ENCODE data around the gene MIA. TPM values are rescaled to one million over a fixed set of nuclear protein-coding genes. Genes with fewer than 3 reads are reported as not detected.

Gene MIA
- total and polyA plus RNA-seq, 2 of the 8 experiments (the other 6 are each of a cell fraction or from before 2014, with no cell fraction given), result not detected

DNA sequence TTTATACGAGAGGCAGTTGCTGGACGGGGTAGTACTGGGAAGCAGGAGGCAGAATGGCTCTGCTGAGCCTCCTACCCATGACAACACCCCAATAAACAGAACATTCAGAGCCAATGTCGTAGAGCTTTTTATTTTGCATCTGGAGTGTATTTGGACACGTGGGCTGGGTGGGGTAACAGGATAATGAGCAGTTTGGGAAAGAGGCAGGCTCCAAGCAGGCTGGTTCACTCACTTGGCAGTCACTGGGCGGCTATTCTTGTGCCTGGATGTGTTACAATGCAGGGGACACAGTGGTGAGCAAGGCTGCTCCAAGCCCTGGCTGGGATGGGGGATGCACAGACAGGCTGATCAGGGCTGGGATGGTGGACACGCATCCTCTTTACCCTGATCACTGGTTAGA, 34.6 kb upstream of the MIA start:
- Histone ChIP-seq H3K18ac (ENCODE audit: extremely low read depth, low read length) (no peak overlapping the region), H3K9ac (replicated peaks in 1 of 4; ENCODE audit: extremely low read depth in 1 of 4, low read depth in 3 of 4, low read length in 3 of 4) (no peak overlapping the region), H3K4ac (replicated peaks; ENCODE audit: insufficient read length, low read depth, low read length) (no peak overlapping the region), H3K27ac (ENCODE audit: low read depth, low read length) (no peak overlapping the region), H4K8ac (ENCODE audit: extremely low read depth, insufficient read depth, low read length) (no peak overlapping the region), H2BK12ac (ENCODE audit: low read depth, low read length) (no peak overlapping the region), H2BK120ac (replicated peaks; ENCODE audit: low read depth, low read length) (no peak overlapping the region), H4K20me1 (replicated peaks in 1 of 2; ENCODE audit: control insufficient read depth in 1 of 2, insufficient read depth in 2 of 2, low read length in 2 of 2) (peaks cover 0 to 8% of the 10 kb centered on the region in 2 experiments), H3K79me2 (ENCODE audit: control insufficient read depth in 1 of 2, insufficient read depth in 2 of 2, low read length in 2 of 2) (no peaks in the 10 kb centered on the region), H2AFZ (ENCODE audit: low read length) (no peak overlapping the region), H3K23ac (ENCODE audit: insufficient read length) (no peak overlapping the region), H3K9me3 (ENCODE audit: insufficient read depth in 2 of 2, low read depth in 1 of 2, low read length in 1 of 2) (no peaks in the 10 kb centered on the region), H3K23me2 (ENCODE audit: low read depth, low read length) (no peaks in the 10 kb centered on the region), H2BK15ac (ENCODE audit: low read length) (no peak overlapping the region), H3K4me2 (ENCODE audit: insufficient read depth in 1 of 2, low read depth in 2 of 2, low read length in 2 of 2) (no peak overlapping the region), H4K91ac (replicated peaks; ENCODE audit: insufficient read length, low read length) (no peak overlapping the region), H3K27me3 (replicated peaks in 1 of 4; ENCODE audit: control insufficient read depth in 3 of 4, extremely low read depth in 1 of 4, insufficient read depth in 3 of 4, low read length in 3 of 4) (no peaks in the 10 kb centered on the region), H2BK20ac (ENCODE audit: low read length) (no peak overlapping the region), H3K79me1 (ENCODE audit: low read depth, low read length) (no peaks in the 10 kb centered on the region), H3K4me3 (ENCODE audit: extremely low read depth in 1 of 4, insufficient read depth in 2 of 4, low read depth in 3 of 4, low read length in 4 of 4) (no peak overlapping the region), H2BK5ac (ENCODE audit: low read depth, low read length) (no peak overlapping the region), H4K5ac (ENCODE audit: insufficient read length, low read depth, low read length) (no peak overlapping the region), H3K56ac (replicated peaks; ENCODE audit: insufficient read length, low read depth, low read length) (no peak overlapping the region), H3K14ac (ENCODE audit: insufficient read length) (no peak overlapping the region), H3K4me1 (replicated peaks in 1 of 4; ENCODE audit: control insufficient read depth in 3 of 4, insufficient read depth in 4 of 4, low read length in 3 of 4) (peaks cover 0 to 13% (median 3%) of the 10 kb centered on the region in 4 experiments; a peak in 4 of 7 replicates), H3K36me3 (ENCODE audit: control insufficient read depth in 2 of 4, insufficient read depth in 4 of 4, low read length in 3 of 4) (peaks cover 0 to 18% (median 7%) of the 10 kb centered on the region in 4 experiments; a peak in 5 of 8 replicates), H2AK5ac (ENCODE audit: low read depth, low read length) (no peak overlapping the region)
- DNase-seq (ENCODE audit: low read depth in 1 of 2, low spot score in 2 of 2) (no peak), FAIRE-seq (no peak)
- 86% methylated on average over 6 of the region's 6 CpGs; no CpG with 5 or more reads in 1 of the 2 experiments for WGBS, 2 experiments (ENCODE audit: extremely low coverage in 1 of 2, insufficient coverage in 1 of 2, insufficient read length in 1 of 2, insufficient replicate concordance in 2 of 2, low coverage in 1 of 2, low lambda C conversion rate in 2 of 2, missing lambda C conversion rate in 1 of 2)
- ChIA-PET CTCF (ENCODE audit: partially characterized antibody) (interaction anchor here (0.6 to 2.5 kb wide), 3 partner anchors 9 to 182 kb away, joined by 3 to 5 read pairs (median 3); partner anchors contain the start of genes ACTMAP and SNRPA), POLR2A (ENCODE audit: partially characterized antibody) (interaction anchor here (0.6 to 12.4 kb wide), 7 partner anchors 13 to 79 kb away, joined by 3 to 120 read pairs (median 4); partner anchors contain the start of genes ACTMAP, COQ8B, ITPKC and SNRPA)
- TF ChIP-seq JUND (IDR thresholded peaks at IDR 0.05; ENCODE audit: low read length) (no peak), BACH1 (IDR thresholded peaks at IDR 0.05; ENCODE audit: low read length) (no peak), KDM1A (IDR thresholded peaks at IDR 0.05; ENCODE audit: borderline replicate concordance, low read length) (no peak), NRF1 (IDR thresholded peaks at IDR 0.05; ENCODE audit: low read depth, low read length) (no peak), TCF12 (IDR thresholded peaks at IDR 0.05; ENCODE audit: low read depth, low read length) (no peak), JUN (IDR thresholded peaks at IDR 0.05; ENCODE audit: low read depth, low read length) (no peak), CHD1 (IDR thresholded peaks at IDR 0.05; ENCODE audit: low read depth, low read length) (no peak), SP1 (IDR thresholded peaks at IDR 0.05; ENCODE audit: low read depth, low read length) (no peak)

Data from H1 (cell line).